H1 (cell line): Measurements from ENCODE around the gene MYH16. TPM values are rescaled to one million over a fixed set of nuclear protein-coding genes. Genes with fewer than 3 reads are reported as not detected.
A peak's percentile ranks its signal among the peaks of the same experiment; 100 is the strongest.

ENCODE experiments used
- CTCF ChIA-PET: fragments of 300-600 bp; sonication (Branson Sonifier 250); formaldehyde crosslinking; loops from one replicate; lab custom pipeline; 2021; ENCODE audit not compliant: partially characterized antibody; lab: Charles Lee
- POLR2A ChIA-PET: fragments of 300-600 bp; sonication (Branson Sonifier 250); formaldehyde crosslinking; loops from one replicate; lab custom pipeline; 2021; ENCODE audit warnings: inconsistent platforms; ENCODE audit not compliant: partially characterized antibody; lab: Charles Lee
- DNase-seq, 2 experiments: peaks; one replicate each; pipeline versions ENCODE4 v3.0.0 to v3.0.0-alpha.2; 2010 to 2022; ENCODE audit warnings: low spot score in 2 of 2, low read depth in 1 of 2, mixed read lengths in 1 of 2
- FAIRE-seq: peaks from 2 replicates; lab custom pipeline; 2011; peaks lifted over from hg19 to GRCh38; lab: Jason Lieb, UNC
- H2AFZ ChIP-seq: 2 replicates; pipeline ENCODE4 v1.8.1; 2012; ENCODE audit warnings: low read length, inconsistent platforms
- H2AK5ac ChIP-seq: 2 replicates; pipeline ENCODE4 v1.6.1; 2013; ENCODE audit warnings: low read depth, low read length
- H2BK120ac ChIP-seq: replicated peaks from 2 replicates; pipeline ENCODE3; 2013; ENCODE audit warnings: low read depth, low read length, inconsistent platforms
- H2BK12ac ChIP-seq: 2 replicates; pipeline ENCODE4 v1.6.1; 2013; ENCODE audit warnings: low read depth, low read length
- H2BK15ac ChIP-seq: 2 replicates; pipeline ENCODE4 v1.6.1; 2013; ENCODE audit warnings: low read length
- H2BK20ac ChIP-seq: 2 replicates; pipeline ENCODE4 v1.6.1; 2013; ENCODE audit warnings: low read length
- H2BK5ac ChIP-seq: 2 replicates; pipeline ENCODE4 v1.6.1; 2013; ENCODE audit warnings: low read depth, low read length
- H3K14ac ChIP-seq: 2 replicates; pipeline ENCODE4 v1.6.1; 2013; ENCODE audit warnings: inconsistent platforms; ENCODE audit not compliant: insufficient read length
- H3K18ac ChIP-seq: 2 replicates; pipeline ENCODE4 v1.6.1; 2013; ENCODE audit warnings: low read length; ENCODE audit errors: extremely low read depth
- H3K23ac ChIP-seq: 2 replicates; pipeline ENCODE4 v1.6.1; 2013; ENCODE audit warnings: inconsistent platforms; ENCODE audit not compliant: insufficient read length
- H3K23me2 ChIP-seq: 2 replicates; pipeline ENCODE4 v1.6.1; 2013; ENCODE audit warnings: low read depth, low read length
- H3K27ac ChIP-seq: 2 replicates; pipeline ENCODE4 v1.6.1; 2011; ENCODE audit warnings: low read depth, low read length, inconsistent platforms
- H3K27me3 ChIP-seq, 4 experiments: replicated peaks in 1 of 4; 1 replicate in 1 of 4; 2 replicates in 3 of 4; pipeline versions ENCODE4 v1.6.1 to v1.8.1; 2011 to 2013; ENCODE audit warnings: low read length in 3 of 4, mild to moderate bottlenecking in 3 of 4, inconsistent platforms in 2 of 4, mixed read lengths in 2 of 4, moderate library complexity in 1 of 4; ENCODE audit not compliant: control insufficient read depth in 3 of 4, insufficient read depth in 3 of 4; ENCODE audit errors: extremely low read depth in 1 of 4
- H3K36me3 ChIP-seq, 4 experiments: 2 replicates each; pipeline versions ENCODE4 v1.6.1 to v1.8.1; 2011 to 2013; ENCODE audit warnings: mild to moderate bottlenecking in 4 of 4, low read length in 3 of 4, moderate library complexity in 2 of 4, control low read depth in 1 of 4, inconsistent platforms in 1 of 4; ENCODE audit not compliant: insufficient read depth in 4 of 4, control insufficient read depth in 2 of 4
- H3K4ac ChIP-seq: replicated peaks from 2 replicates; pipeline ENCODE3; 2013; ENCODE audit warnings: low read length, low read depth, mixed read lengths, inconsistent platforms; ENCODE audit not compliant: insufficient read length
- H3K4me1 ChIP-seq, 4 experiments: replicated peaks in 1 of 4; 1 replicate in 1 of 4; 2 replicates in 3 of 4; pipeline versions ENCODE4 v1.6.1 to v1.8.1; 2011 to 2013; ENCODE audit warnings: low read length in 3 of 4, inconsistent platforms in 2 of 4, mixed read lengths in 1 of 4; ENCODE audit not compliant: insufficient read depth in 4 of 4, control insufficient read depth in 3 of 4
- H3K4me2 ChIP-seq, 2 experiments: 2 replicates each; pipeline versions ENCODE4 v1.6.1 to v1.8.1; 2011 to 2013; ENCODE audit warnings: low read depth in 2 of 2, low read length in 2 of 2, control low read depth in 1 of 2, inconsistent platforms in 1 of 2, mild to moderate bottlenecking in 1 of 2; ENCODE audit not compliant: insufficient read depth in 1 of 2
- H3K4me3 ChIP-seq, 4 experiments: fragments of 200-600, 300-600 bp in 1 of 4; sonication (generic), shearing (Covaris generic), sonication (Bioruptor Twin) in 1 of 4; 2 replicates each; pipeline versions ENCODE4 v1.5.1 to v1.8.1; 2011 to 2016; ENCODE audit warnings: low read length in 4 of 4, low read depth in 3 of 4, control low read depth in 2 of 4, inconsistent platforms in 2 of 4, mild to moderate bottlenecking in 2 of 4, mixed read lengths in 1 of 4, moderate library complexity in 1 of 4; ENCODE audit not compliant: insufficient read depth in 2 of 4; ENCODE audit errors: extremely low read depth in 1 of 4
- H3K56ac ChIP-seq: replicated peaks from 2 replicates; pipeline ENCODE3; 2013; ENCODE audit warnings: low read depth, mild to moderate bottlenecking, mixed read lengths, low read length, inconsistent platforms; ENCODE audit not compliant: insufficient read length
- H3K79me1 ChIP-seq: 2 replicates; pipeline ENCODE4 v1.6.1; 2013; ENCODE audit warnings: low read depth, low read length, control low read depth
- H3K79me2 ChIP-seq, 2 experiments: 2 replicates each; pipeline versions ENCODE4 v1.6.1 to v1.8.1; 2012 to 2013; ENCODE audit warnings: low read length in 2 of 2, mild to moderate bottlenecking in 2 of 2, inconsistent platforms in 1 of 2; ENCODE audit not compliant: insufficient read depth in 2 of 2, control insufficient read depth in 1 of 2
- H3K9ac ChIP-seq, 4 experiments: replicated peaks in 1 of 4; 1 replicate in 1 of 4; 2 replicates in 3 of 4; pipeline versions ENCODE4 v1.6.1 to v1.8.1; 2011 to 2013; ENCODE audit warnings: low read depth in 3 of 4, low read length in 3 of 4, control low read depth in 2 of 4, mild to moderate bottlenecking in 2 of 4, moderate library complexity in 2 of 4, inconsistent platforms in 1 of 4; ENCODE audit errors: extremely low read depth in 1 of 4
- H3K9me3 ChIP-seq, 2 experiments: 2 replicates each; pipeline versions ENCODE4 v1.6.1 to v1.8.1; 2012 to 2013; ENCODE audit warnings: mild to moderate bottlenecking in 2 of 2, moderate library complexity in 2 of 2, control low read depth in 1 of 2, inconsistent platforms in 1 of 2, low read depth in 1 of 2, low read length in 1 of 2, mixed read lengths in 1 of 2; ENCODE audit not compliant: insufficient read depth in 2 of 2
- H4K20me1 ChIP-seq, 2 experiments: replicated peaks in 1 of 2; 2 replicates each; pipeline versions ENCODE3 to v1.8.1; 2011 to 2013; ENCODE audit warnings: inconsistent platforms in 2 of 2, low read length in 2 of 2, mild to moderate bottlenecking in 1 of 2; ENCODE audit not compliant: insufficient read depth in 2 of 2, control insufficient read depth in 1 of 2
- H4K5ac ChIP-seq: 2 replicates; pipeline ENCODE4 v1.6.1; 2013; ENCODE audit warnings: low read length, low read depth, mixed read lengths, inconsistent platforms; ENCODE audit not compliant: insufficient read length
- H4K8ac ChIP-seq: 2 replicates; pipeline ENCODE4 v1.8.0; 2013; ENCODE audit warnings: mild to moderate bottlenecking, moderate library complexity, low read length, inconsistent platforms; ENCODE audit not compliant: insufficient read depth; ENCODE audit errors: extremely low read depth
- H4K91ac ChIP-seq: replicated peaks from 2 replicates; pipeline ENCODE3; 2013; ENCODE audit warnings: low read length, mixed read lengths, inconsistent platforms; ENCODE audit not compliant: insufficient read length
- CHD2 ChIP-seq: IDR thresholded peaks from 2 replicates; pipeline ENCODE4 v1.6.1; 2012; ENCODE audit warnings: low read length, improper control_type of control experiment
- EZH2 ChIP-seq: fragments of 200-600 bp; sonication (generic); IDR thresholded peaks from 2 replicates; pipeline ENCODE4 v1.7.1; 2012; ENCODE audit warnings: low read depth, mild to moderate bottlenecking, moderate library complexity, low read length, inconsistent platforms; ENCODE audit not compliant: severe bottlenecking
- RFX5 ChIP-seq: IDR thresholded peaks from 2 replicates; pipeline ENCODE4 v1.6.1; 2011; ENCODE audit warnings: low read depth, low read length, improper control_type of control experiment, borderline replicate concordance
- TBP ChIP-seq: IDR thresholded peaks from 2 replicates; pipeline ENCODE4 v1.6.1; 2011; ENCODE audit warnings: low read depth, low read length, improper control_type of control experiment
- WGBS, 2 experiments: shearing (Covaris generic) in 1 of 2; methylation state at CpG; one replicate each; pipeline versions ENCODE4 v1.1.6 to v1.1.7; 2013 to 2015; ENCODE audit warnings: low lambda C conversion rate in 2 of 2, mixed read lengths in 2 of 2, inconsistent platforms in 1 of 2, low coverage in 1 of 2, missing lambda C conversion rate in 1 of 2; ENCODE audit not compliant: insufficient replicate concordance in 2 of 2, insufficient coverage in 1 of 2, insufficient read length in 1 of 2; ENCODE audit errors: extremely low coverage in 1 of 2, missing lambda C conversion rate in 1 of 2; 5-methylcytosine and 5-hydroxymethylcytosine counted together
- long read RNA-seq, 2 experiments: library from RNA in 1 of 2; library from capped mRNA in 1 of 2; stranded (forward); transcript quantifications; one replicate each; pipeline ENCODE4 v2.0.0, GENCODE V29; 2021; ENCODE audit warnings: inconsistent platforms in 1 of 2
- polyA minus RNA-seq, 3 experiments: library from RNA; depleted of rRNA, polyadenylated mRNA; stranded (reverse); fragments of >200 nt; gene quantifications; 1 replicate in 2 of 3; 2 replicates in 1 of 3; pipeline ENCODE4 v1.2.3, GENCODE V29; 2011
- polyA plus RNA-seq, 7 experiments: library from polyadenylated mRNA; depleted of rRNA in 3 of 7; stranded (reverse) in 5 of 7; unstranded in 2 of 7; fragments of >200 nt in 5 of 7; fragments of 200-250 nt in 2 of 7; gene quantifications; 1 replicate in 5 of 7; 2 replicates in 1 of 7; 4 replicates in 1 of 7; pipeline versions ENCODE4 v1.2.1 to v1.2.3, GENCODE V29; 2011 to 2013; ENCODE audit warnings: missing spikeins in 2 of 7, mixed read lengths in 2 of 7
- total RNA-seq: library from RNA; stranded (reverse); fragmentation: NEBNext Ultra II Directional; extraction: Animal tissue kit (Norgen Biotek cat#: 25700); gene quantifications from 2 replicates; pipeline ENCODE4 v1.2.1, GENCODE V29; 2021

MYH16 gene
- total RNA-seq (not detected in 2 replicates), polyA plus RNA-seq (2011; rRNA removed) (not detected in 2 replicates), polyA minus RNA-seq (2011; rRNA and poly(A)+ RNA removed) (not detected in 2 replicates)
- polyA plus RNA-seq (2011; cell fraction: cytosol; rRNA removed) = not detected
- polyA plus RNA-seq (2011; cell fraction: nucleus; rRNA removed) = not detected
- not detected in 4 replicates for polyA plus RNA-seq (2012, experiment 1 of 2)
- polyA plus RNA-seq (2012, experiment 2 of 2) = not detected
- polyA plus RNA-seq (2013, experiment 1 of 2) = not detected
- not detected for polyA plus RNA-seq (2013, experiment 2 of 2)
- polyA minus RNA-seq (2011; cell fraction: cytosol; rRNA and poly(A)+ RNA removed) = not detected
- polyA minus RNA-seq (2011; cell fraction: nucleus; rRNA and poly(A)+ RNA removed) = not detected
- long read RNA-seq, experiment 1 = 0 reads
- long read RNA-seq, experiment 2 = 0 reads

- Histone ChIP-seq H3K14ac (no peak within 1 kb of the TSS), H3K27me3 (no peaks in the 10 kb centered on the region), H3K23ac (no peak within 1 kb of the TSS), H3K36me3 (no peaks in the 10 kb centered on the region), H3K79me1 (no peaks in the 10 kb centered on the region), H4K20me1 (peaks cover 0 to 2% of the 10 kb centered on the region in 2 experiments), H3K4me3 (no peak within 1 kb of the TSS), H3K79me2 (no peaks in the 10 kb centered on the region), H3K4me1 (0 out of 7 replicates have a peak, but pooled peaks cover 0 to 2% (median 0%) of the 10 kb centered on the region in 4 experiments), H4K5ac (no peak within 1 kb of the TSS), H4K91ac (no peak within 1 kb of the TSS)
- no peak for DNase-seq
- POLR2A ChIA-PET = interaction anchor here (0.6 to 1.3 kb wide), 2 partner anchors 14 to 15 kb away, joined by 3 to 4 read pairs; no protein-coding TSS in a partner anchor
- WGBS, 2 experiments = 87% methylated on average over 2 of the region's 2 CpGs; no CpG with 5 or more reads in 1 of the 2 experiments
- TF ChIP-seq TBP (no peak), RFX5 (no peak), CHD2 (no peak), EZH2 (no peak)
- TF ChIP-seq, all 59 proteins: peak for 0
- H2BK20ac ChIP-seq = no peak within 1 kb of the TSS
- H3K4ac ChIP-seq = no peak within 1 kb of the TSS
- H2BK12ac ChIP-seq = no peak within 1 kb of the TSS
- no peak within 1 kb of the TSS for H3K27ac ChIP-seq
- H2BK5ac ChIP-seq = no peak within 1 kb of the TSS
- 0 out of 2 replicates have a peak within 1 kb of the TSS, but pooled peaks have one; percentile 3 for H4K8ac ChIP-seq
- CTCF ChIA-PET = interaction anchor here (0.8 to 2.3 kb wide), 4 partner anchors 12 to 431 kb away, joined by 3 to 15 read pairs (median 4); no protein-coding TSS in a partner anchor
- H3K4me2 ChIP-seq = no peak within 1 kb of the TSS
- H3K56ac ChIP-seq = no peak within 1 kb of the TSS
- no peak within 1 kb of the TSS for H2BK120ac ChIP-seq
- H3K9me3 ChIP-seq = no peaks in the 10 kb centered on the region
- H2BK15ac ChIP-seq = no peak within 1 kb of the TSS
- H3K18ac ChIP-seq = no peak within 1 kb of the TSS
- no peak within 1 kb of the TSS for H3K9ac ChIP-seq
- FAIRE-seq = no peak
- no peak within 1 kb of the TSS for H2AFZ ChIP-seq
- no peaks in the 10 kb centered on the region for H3K23me2 ChIP-seq
- no peak within 1 kb of the TSS for H2AK5ac ChIP-seq
Observed at GRCh38 chr7:99272476-99273045, at the start of gene MYH16. MYH16 (plus strand) TSS chr7:99272839.
